H1 (cell line): ENCODE results near the gene STK32C. TPM values are rescaled to one million over a fixed set of nuclear protein-coding genes. Genes with fewer than 3 reads are reported as not detected.

Source experiments
- CTCF ChIP-seq, 3 experiments: IDR thresholded peaks; 1 replicate in 2 of 3; 2 replicates in 1 of 3; pipeline versions ENCODE4 v1.5.1 to v1.6.1; 2011; ENCODE audit warnings: low read length in 3 of 3, mild to moderate bottlenecking in 3 of 3, inconsistent platforms in 2 of 3, low read depth in 1 of 3, moderate library complexity in 1 of 3; ENCODE audit not compliant: insufficient read depth in 1 of 3; ENCODE audit errors: control extremely low read depth in 1 of 3
- RXRA ChIP-seq: IDR thresholded peaks from 2 replicates; pipeline ENCODE4 v1.6.1; 2011; ENCODE audit warnings: low read depth, mild to moderate bottlenecking, low read length, moderate library complexity; ENCODE audit not compliant: insufficient read depth
- TEAD4 ChIP-seq: IDR thresholded peaks from 2 replicates; pipeline ENCODE4 v1.6.1; 2012; ENCODE audit warnings: low read depth, low read length, inconsistent platforms, mixed read lengths
- ZNF274 ChIP-seq: IDR thresholded peaks from 2 replicates; pipeline ENCODE4 v1.7.0; 2012; ENCODE audit warnings: low read length, borderline replicate concordance; ENCODE audit errors: extremely low read depth
- polyA plus RNA-seq, 7 experiments: library from polyadenylated mRNA; depleted of rRNA in 3 of 7; stranded (reverse) in 5 of 7; unstranded in 2 of 7; fragments of >200 nt in 5 of 7; fragments of 200-250 nt in 2 of 7; gene quantifications; 1 replicate in 5 of 7; 2 replicates in 1 of 7; 4 replicates in 1 of 7; pipeline versions ENCODE4 v1.2.1 to v1.2.3, GENCODE V29; 2011 to 2013; ENCODE audit warnings: missing spikeins in 2 of 7, mixed read lengths in 2 of 7
- total RNA-seq: library from RNA; stranded (reverse); fragmentation: NEBNext Ultra II Directional; extraction: Animal tissue kit (Norgen Biotek cat#: 25700); gene quantifications from 2 replicates; pipeline ENCODE4 v1.2.1, GENCODE V29; 2021

The STK32C gene
- total and polyA plus RNA-seq, 2 of the 8 experiments (the other 6 are each of a cell fraction or from before 2014, with no cell fraction given), result 10.6 to 15.6 TPM

- TF ChIP-seq CTCF (IDR thresholded peaks at IDR 0.05; ENCODE audit: control extremely low read depth in 1 of 3, insufficient read depth in 1 of 3, low read depth in 1 of 3, low read length in 3 of 3) (no peak), TEAD4 (no peak), RXRA (no peak), ZNF274 (no peak)
These were observed 32.8 kb downstream of the STK32C start (continued) for GRCh38 chr10:132274986-132275385.
